M059J (cell line): ENCODE results near the gene SMDT1. TPM values are rescaled to one million over a fixed set of nuclear protein-coding genes. Genes with fewer than 3 reads are reported as not detected.
"Not testable (repeated sequence)": the region's sequence is repeated elsewhere in the genome, so short reads cannot be mapped to it uniquely, and the experiment has no call there.

Source experiments
- DNase-seq: peaks from one replicate; pipeline ENCODE4 v3.0.0-alpha.2; 2012; ENCODE audit warnings: low read depth
- total RNA-seq: library from RNA; depleted of rRNA; stranded (reverse); fragments of >200 nt; shearing (Covaris generic); gene quantifications from 2 replicates; pipeline ENCODE4 v1.2.3, GENCODE V29; 2014; rRNA removed

The SMDT1 gene
- total RNA-seq, 1 experiment from 2014 or later = 4.7 TPM

DNA sequence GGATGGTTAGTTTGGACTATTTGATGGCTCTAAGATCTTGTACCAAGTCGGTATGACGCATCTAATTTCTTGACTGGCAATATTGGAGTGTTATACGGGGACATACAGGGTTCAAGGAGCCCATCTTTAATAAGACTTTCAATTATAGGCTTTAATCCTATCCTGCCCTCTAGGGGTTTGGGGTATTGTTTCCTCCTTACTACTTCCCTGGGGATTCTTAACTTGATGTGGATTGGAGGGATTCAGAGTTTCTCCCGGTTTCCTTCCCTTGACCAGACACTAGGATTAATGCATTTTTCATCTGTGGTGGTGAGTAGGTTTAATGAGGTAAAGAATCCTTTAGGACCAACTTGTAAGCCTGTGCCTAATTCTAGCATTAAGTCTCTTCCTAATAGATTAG is 32.3 kb downstream of the SMDT1 start:
- no peak for DNase-seq

DNA sequence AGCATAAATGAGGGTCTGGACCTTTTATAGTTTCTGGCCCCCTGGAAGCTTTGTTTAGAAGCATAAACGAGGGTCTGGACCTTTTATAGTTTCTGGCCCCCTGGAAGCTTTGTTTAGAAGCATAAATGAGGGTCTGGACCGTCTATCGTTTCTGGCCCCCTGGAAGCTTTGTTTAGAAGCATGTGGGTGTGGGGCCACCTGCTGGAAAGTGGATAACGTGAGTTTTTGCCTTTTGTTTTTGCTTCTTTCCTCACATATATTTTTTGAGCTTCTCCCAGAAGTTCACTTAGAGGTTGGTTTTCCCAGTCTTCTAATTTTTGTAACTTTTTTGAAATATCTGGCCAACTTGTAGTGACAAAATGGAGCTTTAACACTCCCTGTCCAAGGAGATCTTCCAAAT is 33.3 kb downstream of the SMDT1 start:
- DNase-seq = not testable (repeated sequence)

DNA sequence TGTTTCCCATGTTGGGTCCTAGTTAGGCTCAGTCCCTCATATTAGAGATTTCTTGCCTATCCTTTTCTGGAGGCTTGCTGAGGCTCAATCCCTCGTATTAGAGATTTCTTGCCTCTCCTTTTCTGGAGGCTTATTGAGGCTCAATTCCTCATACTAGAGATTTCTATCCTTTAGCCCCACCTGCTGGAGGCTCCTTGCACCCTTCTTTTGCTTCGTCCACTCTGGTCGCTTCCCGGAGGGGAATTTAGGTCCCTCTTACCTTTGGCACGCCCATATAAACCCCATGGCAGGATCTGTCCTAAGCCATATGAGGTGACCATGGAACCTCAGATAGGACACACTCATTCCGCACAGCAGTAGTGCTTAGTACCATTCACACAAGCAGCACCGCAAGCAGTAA is 35.2 kb downstream of the SMDT1 start:
- no peak for DNase-seq

GRCh38 chr22:42115420-42115830 is 35.9 kb downstream of the SMDT1 start:
- DNase-seq = not testable (repeated sequence)

- no peak for DNase-seq
Observed at GRCh38 chr22:42116848-42117424, 37.4 kb downstream of the SMDT1 start.

DNA sequence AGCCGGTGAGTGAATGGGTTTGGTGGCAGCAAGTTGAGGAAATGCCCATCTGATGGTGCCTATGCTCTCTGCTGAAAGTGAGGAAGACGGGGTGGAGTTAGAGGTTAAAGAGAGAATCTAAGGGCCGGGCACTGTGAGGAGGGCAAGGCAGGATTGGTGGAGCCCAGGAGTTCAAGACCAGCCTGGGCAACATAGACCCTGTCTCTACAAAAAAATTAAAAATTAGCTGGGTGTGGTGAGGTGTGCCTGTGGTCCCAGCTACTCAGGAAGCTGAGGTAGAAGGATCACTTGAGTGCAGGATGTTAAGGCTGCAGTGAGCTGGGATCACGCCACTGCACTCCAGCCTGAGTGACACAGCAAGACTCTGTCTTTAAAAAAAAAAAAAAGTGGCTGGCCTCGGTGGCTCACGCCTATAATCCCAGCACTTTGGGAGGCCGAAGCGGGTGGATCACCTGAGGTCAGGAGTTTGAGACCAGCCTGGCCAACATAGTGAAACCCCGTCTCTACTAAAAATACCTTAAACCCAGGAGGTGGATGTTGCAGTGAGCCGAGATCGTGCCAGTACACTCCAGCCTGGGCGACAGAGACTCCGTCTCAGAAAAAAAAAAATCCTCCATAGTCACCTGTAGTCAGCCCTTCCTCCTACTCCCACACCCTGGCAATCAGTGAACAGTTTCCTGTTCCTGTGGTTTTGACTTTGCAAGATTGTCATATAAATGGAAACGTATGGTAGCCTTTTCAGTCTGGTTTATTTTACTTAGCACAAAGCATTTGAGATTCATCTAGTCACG is 40.9 kb downstream of the SMDT1 start:
- not testable (repeated sequence) for DNase-seq

DNA sequence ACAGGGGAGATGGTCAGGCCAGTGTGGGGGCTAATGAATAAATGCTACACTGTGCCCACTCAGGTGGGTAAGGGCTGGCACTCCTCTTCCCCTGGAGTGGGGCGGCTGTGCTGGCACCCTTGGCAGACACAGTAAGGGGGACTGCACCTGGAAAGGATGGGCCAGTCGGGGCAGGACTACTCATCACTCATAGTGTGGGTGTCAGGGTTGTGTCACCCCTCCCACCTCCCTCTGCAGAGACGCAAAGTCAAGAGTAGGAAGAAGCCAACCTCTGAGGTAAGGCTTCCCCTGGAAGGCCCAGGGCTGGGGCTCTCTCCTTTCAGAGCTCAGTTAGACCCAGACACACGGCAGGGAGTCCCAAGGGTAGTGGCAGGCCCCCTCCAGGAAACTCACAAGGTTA is 44.0 kb downstream of the SMDT1 start:
- DNase-seq = not testable (repeated sequence)

- no peak for DNase-seq
Observed at GRCh38 chr22:42127606-42128005, 48.1 kb downstream of the SMDT1 start.

- DNase-seq = not testable (repeated sequence)
Observed at GRCh38 chr22:42128007-42128406, 48.5 kb downstream of the SMDT1 start.

- not testable (repeated sequence) for DNase-seq
Observed at GRCh38 chr22:42128776-42129694, 49.5 kb downstream of the SMDT1 start.

- DNase-seq = not testable (repeated sequence)
Observed at GRCh38 chr22:42130182-42130581, 50.7 kb downstream of the SMDT1 start.

- DNase-seq = not testable (repeated sequence)
Observed at GRCh38 chr22:42130639-42131431, 51.3 kb downstream of the SMDT1 start, which contains the start of gene CYP2D6. CYP2D6 (minus strand) TSS chr22:42130810; CDS start chr22:42130791, 19 bp downstream.

DNA sequence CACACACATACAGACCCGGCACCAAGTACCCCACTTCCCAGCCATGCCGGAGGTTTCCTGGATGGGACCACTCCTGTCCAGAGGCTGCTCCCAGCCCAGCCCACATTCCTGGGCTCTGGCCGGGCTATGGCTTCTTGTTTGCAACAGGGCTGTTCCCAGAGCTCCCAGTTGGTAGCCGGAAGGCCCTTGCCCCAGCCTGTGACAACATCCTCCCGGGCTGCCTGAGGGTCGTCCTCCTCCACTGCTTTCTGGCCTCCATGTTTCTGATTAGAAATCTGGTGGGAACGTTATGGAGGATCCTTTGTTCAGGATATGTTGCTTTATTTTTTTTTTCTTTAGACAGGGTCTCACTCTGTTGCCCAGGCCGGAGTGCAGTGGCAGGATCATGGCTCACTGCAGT is 52.1 kb downstream of the SMDT1 start:
- no peak for DNase-seq

GRCh38 chr22:42132457-42132856 is 53.0 kb downstream of the SMDT1 start:
- DNase-seq = no peak

Other genes starting within 250 kb of the SMDT1 start
- 30.3 and 44.9 TPM in 2 replicates for gene SREBF2, start 246.6 kb upstream of the SMDT1 start, total RNA-seq
- gene SHISA8, start 164.6 kb upstream of the SMDT1 start, total RNA-seq = not detected in 2 replicates
- gene TNFRSF13C, start 152.9 kb upstream of the SMDT1 start, total RNA-seq = 0.05 and 0.10 TPM in 2 replicates
- 47.5 and 62.8 TPM in 2 replicates for gene CENPM, start 132.5 kb upstream of the SMDT1 start, total RNA-seq
- 0.05 and 0.17 TPM in 2 replicates for gene SEPTIN3, start 110.3 kb upstream of the SMDT1 start, total RNA-seq
- gene WBP2NL, start 80.9 kb upstream of the SMDT1 start, total RNA-seq = 0.54 TPM in 1 of 2 replicates, not detected in the other
- gene NAGA, start 8.9 kb upstream of the SMDT1 start, total RNA-seq = 19.6 and 25.7 TPM in 2 replicates
- 0.17 and 0.42 TPM in 2 replicates for gene PHETA2, start 5.5 kb upstream of the SMDT1 start, total RNA-seq
- gene NDUFA6, start 11.1 kb downstream of the SMDT1 start, total RNA-seq = 83.4 and 97.2 TPM in 2 replicates
- not detected in 2 replicates for gene CYP2D6, start 51.1 kb downstream of the SMDT1 start, total RNA-seq
- 17.4 and 21.1 TPM in 2 replicates for gene TCF20, start 191.0 kb downstream of the SMDT1 start, total RNA-seq